Vagina (tissue), 2 donors: ENCODE measurements around the gene LRRC27.

Experiments used
- CTCF ChIP-seq, 3 experiments: fragments of 450-650 bp in 2 of 3; fragments of 200-600 bp in 1 of 3; sonication (generic) in 1 of 3; IDR thresholded peaks; one replicate each; pipeline ENCODE4 v1.5.1; 2017 to 2019; ENCODE audit warnings: antibody characterized with exemption in 3 of 3, mild to moderate bottlenecking in 2 of 3, moderate library complexity in 2 of 3
- POLR2A ChIP-seq, 2 donors: fragments of 450-650 bp; IDR thresholded peaks; one replicate each; pipeline ENCODE4 v1.6.1; 2017; ENCODE audit warnings: antibody characterized with exemption in 2 of 2, mild to moderate bottlenecking in 2 of 2, moderate library complexity in 2 of 2
- POLR2AphosphoS5 ChIP-seq, 2 donors: sonication (generic); formaldehyde crosslinking; IDR thresholded peaks; one replicate each; pipeline ENCODE4 v1.9.0; 2017; ENCODE audit warnings: antibody characterized with exemption in 2 of 2, mild to moderate bottlenecking in 2 of 2, low read depth in 1 of 2; ENCODE audit not compliant: insufficient read depth in 1 of 2

- no peak for TF ChIP-seq CTCF (IDR thresholded peaks at IDR 0.05)
- no peak for TF ChIP-seq POLR2A (IDR thresholded peaks at IDR 0.05)
- TF ChIP-seq POLR2AphosphoS5 (IDR thresholded peaks at IDR 0.05; ENCODE audit: insufficient read depth in 1 of 2, low read depth in 1 of 2) = no peak
These were observed 87.8 kb downstream of the LRRC27 start for GRCh38 chr10:132419538-132420468.
